OCI-LY3 (cell line): ENCODE results near the gene KIRREL1.
A peak's percentile ranks its signal among the peaks of the same experiment; 100 is the strongest.

Experiments used
- H2AFZ ChIP-seq: fragments of 200-600, 300-600 bp; shearing (Covaris generic); 2 replicates; pipeline ENCODE4 v1.6.0; 2014; ENCODE audit warnings: antibody characterized with exemption, low read depth, low read length
- H3K27ac ChIP-seq: fragments of 200-600, 300-600 bp; sonication (generic); 2 replicates; pipeline ENCODE4 v1.5.1; 2014; ENCODE audit warnings: mild to moderate bottlenecking, low read length, moderate library complexity, mixed read lengths
- H3K27me3 ChIP-seq: fragments of 200-600, 300-600 bp; sonication (generic); 2 replicates; pipeline ENCODE4 v1.6.1; 2014; ENCODE audit warnings: low read depth, low read length, mixed read lengths
- H3K36me3 ChIP-seq: fragments of 200-600, 300-600 bp; sonication (generic); replicated peaks from 2 replicates; pipeline ENCODE3; 2014; ENCODE audit warnings: low read depth, low read length, mixed read lengths
- H3K4me1 ChIP-seq: fragments of 300-600, 200-600 bp; sonication (generic); 2 replicates; pipeline ENCODE4 v1.6.1; 2014; ENCODE audit warnings: low read length, mixed read lengths
- H3K4me2 ChIP-seq: fragments of 200-600, 300-600 bp; sonication (generic); 2 replicates; pipeline ENCODE4 v1.6.1; 2014; ENCODE audit warnings: low read length, mixed read lengths
- H3K4me3 ChIP-seq: fragments of 300-600, 200-600 bp; sonication (generic); 2 replicates; pipeline ENCODE4 v1.5.1; 2014; ENCODE audit warnings: antibody characterized with exemption, mild to moderate bottlenecking, low read length, moderate library complexity
- H3K79me2 ChIP-seq: fragments of 300-600, 200-600 bp; shearing (Covaris generic); 2 replicates; pipeline ENCODE4 v1.6.1; 2014; ENCODE audit warnings: mild to moderate bottlenecking, low read length, mixed read lengths
- H3K9ac ChIP-seq: fragments of 300-600, 200-600 bp; shearing (Covaris generic); 2 replicates; pipeline ENCODE4 v1.6.0; 2014; ENCODE audit warnings: mild to moderate bottlenecking, low read length, moderate library complexity
- H3K9me3 ChIP-seq: fragments of 200-600, 300-600 bp; shearing (Covaris generic); 2 replicates; pipeline ENCODE4 v1.6.1; 2014; ENCODE audit warnings: low read length, mixed read lengths; ENCODE audit not compliant: insufficient read depth
- H4K20me1 ChIP-seq: fragments of 200-600, 300-600 bp; sonication (generic); 2 replicates; pipeline ENCODE4 v1.6.1; 2016; ENCODE audit warnings: low read length, mixed read lengths; ENCODE audit not compliant: insufficient read depth
- EZH2phosphoT487 ChIP-seq: fragments of 200-600 bp; shearing (Covaris generic); IDR thresholded peaks from 2 replicates; pipeline ENCODE4 v1.6.1; 2018; ENCODE audit warnings: antibody characterized with exemption, mixed run types, low read depth
- TF ChIP-seq, protein P1 (sequence below): fragments of 200-600, 300-600 bp; sonication (generic); IDR thresholded peaks from 2 replicates; pipeline ENCODE4 v1.5.1; 2014; ENCODE audit warnings: antibody characterized with exemption, low read length, low read depth

KIRREL1 gene

DNA sequence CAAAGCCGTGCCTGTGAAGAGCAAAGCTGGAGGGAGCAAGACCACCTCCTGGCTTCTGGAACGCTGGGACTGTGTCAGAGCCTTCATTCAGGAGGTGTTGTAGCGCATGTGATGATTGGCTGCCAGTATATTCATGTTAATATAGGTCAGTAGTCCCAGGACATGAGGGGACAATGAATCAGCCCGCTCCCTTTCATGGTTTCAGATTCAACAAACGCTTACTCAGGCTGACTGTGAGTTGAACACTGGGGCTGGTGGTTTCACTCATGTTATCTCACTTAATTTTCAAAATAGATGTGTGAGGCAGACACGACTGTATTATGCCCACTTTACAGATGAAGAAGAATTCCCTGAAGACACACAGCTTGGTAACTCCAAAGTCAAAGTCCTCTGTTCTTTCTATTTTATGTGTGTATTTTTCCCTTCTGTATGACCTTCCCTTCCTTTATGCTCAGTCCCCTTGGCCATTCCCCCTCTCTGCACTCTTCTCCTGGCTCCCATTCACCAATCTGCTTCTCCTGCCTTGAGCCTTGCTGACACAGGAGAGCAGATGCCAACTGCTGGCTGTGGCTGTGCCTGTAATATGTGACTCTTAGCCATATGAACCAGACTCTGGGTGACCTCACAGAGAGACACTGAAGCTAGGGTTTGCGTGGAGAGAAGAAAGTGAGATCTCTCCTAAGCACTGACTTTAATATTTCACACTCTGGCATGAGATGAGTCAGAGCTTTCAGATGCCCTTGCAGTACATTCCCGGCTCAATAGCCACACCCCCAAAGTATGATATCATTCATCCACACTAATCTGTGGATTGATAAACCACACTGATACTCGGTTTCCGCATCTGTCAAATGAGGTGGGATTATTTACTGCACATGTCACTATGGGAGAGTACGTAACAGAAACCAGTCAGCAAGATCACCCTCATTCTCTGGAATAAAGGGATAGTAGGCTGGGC is 31.4 kb upstream of the KIRREL1 start:
- Histone ChIP-seq H3K36me3 (no peaks in the 10 kb centered on the region), H2AFZ (no peak overlapping the region)

DNA sequence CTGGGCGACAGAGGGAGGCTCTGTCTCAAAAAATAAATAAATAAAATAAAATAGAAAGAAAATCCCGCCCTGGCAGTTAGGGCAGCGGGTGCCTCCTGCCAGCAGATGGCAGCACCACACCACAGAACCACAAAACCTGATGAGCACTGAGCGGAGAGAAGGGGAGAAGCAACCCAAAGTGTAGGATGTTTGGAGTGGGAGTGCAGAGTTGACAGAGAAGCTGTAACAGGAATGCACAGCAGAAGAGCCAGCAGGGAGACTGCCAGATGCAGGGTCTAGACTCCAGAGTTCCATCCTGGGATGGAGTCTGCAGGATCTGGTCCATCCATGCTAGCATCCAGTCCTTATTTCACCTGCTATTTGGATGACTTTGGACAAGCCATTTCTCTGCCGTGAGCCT is 29.7 kb upstream of the KIRREL1 start:
- Histone ChIP-seq H4K20me1 (peaks cover 4% of the 10 kb centered on the region; the same call in 1 of the 2 replicates), H2AFZ (no peak overlapping the region), H3K79me2 (no peaks in the 10 kb centered on the region), H3K27me3 (peaks cover 80% of the 10 kb centered on the region), H3K4me3 (no peak overlapping the region), H3K27ac (no peak overlapping the region), H3K4me2 (peak overlapping the region; percentile 28; the same call in 1 of the 2 replicates), H3K4me1 (peaks cover 28% of the 10 kb centered on the region), H3K36me3 (no peaks in the 10 kb centered on the region), H3K9ac (no peak overlapping the region), H3K9me3 (no peaks in the 10 kb centered on the region)
- TF ChIP-seq EZH2phosphoT487 = no peak
- TF ChIP-seq, protein P1, sequence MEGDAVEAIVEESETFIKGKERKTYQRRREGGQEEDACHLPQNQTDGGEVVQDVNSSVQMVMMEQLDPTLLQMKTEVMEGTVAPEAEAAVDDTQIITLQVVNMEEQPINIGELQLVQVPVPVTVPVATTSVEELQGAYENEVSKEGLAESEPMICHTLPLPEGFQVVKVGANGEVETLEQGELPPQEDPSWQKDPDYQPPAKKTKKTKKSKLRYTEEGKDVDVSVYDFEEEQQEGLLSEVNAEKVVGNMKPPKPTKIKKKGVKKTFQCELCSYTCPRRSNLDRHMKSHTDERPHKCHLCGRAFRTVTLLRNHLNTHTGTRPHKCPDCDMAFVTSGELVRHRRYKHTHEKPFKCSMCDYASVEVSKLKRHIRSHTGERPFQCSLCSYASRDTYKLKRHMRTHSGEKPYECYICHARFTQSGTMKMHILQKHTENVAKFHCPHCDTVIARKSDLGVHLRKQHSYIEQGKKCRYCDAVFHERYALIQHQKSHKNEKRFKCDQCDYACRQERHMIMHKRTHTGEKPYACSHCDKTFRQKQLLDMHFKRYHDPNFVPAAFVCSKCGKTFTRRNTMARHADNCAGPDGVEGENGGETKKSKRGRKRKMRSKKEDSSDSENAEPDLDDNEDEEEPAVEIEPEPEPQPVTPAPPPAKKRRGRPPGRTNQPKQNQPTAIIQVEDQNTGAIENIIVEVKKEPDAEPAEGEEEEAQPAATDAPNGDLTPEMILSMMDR = peak; percentile 90

More for the DNA sequence above, 31.4 kb upstream of the KIRREL1 start:
- peak overlapping the region; percentile 57 for H3K4me2 ChIP-seq
- H3K27ac ChIP-seq = no peak overlapping the region
- H3K9me3 ChIP-seq = no peaks in the 10 kb centered on the region
- no peaks in the 10 kb centered on the region for H3K79me2 ChIP-seq
- H3K4me1 ChIP-seq = peaks cover 32% of the 10 kb centered on the region
- H3K4me3 ChIP-seq = peak overlapping the region; percentile 23
- H3K27me3 ChIP-seq = peaks cover 88% of the 10 kb centered on the region
- TF ChIP-seq, protein P1 = no peak
- TF ChIP-seq EZH2phosphoT487 = no peak
- H3K9ac ChIP-seq = no peak overlapping the region
- peaks cover 4% of the 10 kb centered on the region; the same call in 1 of the 2 replicates for H4K20me1 ChIP-seq

DNA sequence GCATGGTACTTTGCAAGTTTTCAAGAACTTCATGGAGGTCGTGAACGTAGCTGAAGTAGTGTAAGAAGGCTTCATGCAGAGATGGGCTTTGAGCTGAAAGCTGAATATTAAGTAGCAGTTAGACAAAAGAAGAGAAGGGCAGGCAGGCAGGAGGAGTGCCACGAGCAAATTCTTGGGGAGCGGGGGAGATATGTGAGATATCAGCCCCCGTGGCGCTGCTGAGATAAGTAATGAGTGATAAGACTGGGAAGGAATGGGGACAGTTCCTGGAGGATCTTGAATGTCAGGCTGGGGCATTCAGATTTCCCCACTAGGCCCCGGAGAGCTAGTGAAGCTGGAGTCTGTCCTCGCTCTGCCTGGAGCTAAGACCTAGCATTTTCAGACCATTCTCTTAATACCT is 27.9 kb upstream of the KIRREL1 start:
- no peaks in the 10 kb centered on the region for H3K9me3 ChIP-seq
- no peak overlapping the region for H3K4me2 ChIP-seq
- peaks cover 28% of the 10 kb centered on the region for H3K4me1 ChIP-seq
- no peaks in the 10 kb centered on the region for H3K79me2 ChIP-seq
- no peaks in the 10 kb centered on the region for H3K36me3 ChIP-seq
- no peak overlapping the region for H3K27ac ChIP-seq
- H4K20me1 ChIP-seq = peaks cover 4% of the 10 kb centered on the region; the same call in 1 of the 2 replicates
- H2AFZ ChIP-seq = no peak overlapping the region
- no peak overlapping the region for H3K4me3 ChIP-seq
- H3K27me3 ChIP-seq = peaks cover 63% of the 10 kb centered on the region
- no peak overlapping the region for H3K9ac ChIP-seq
- TF ChIP-seq EZH2phosphoT487 = no peak
- TF ChIP-seq, protein P1 = no peak

DNA sequence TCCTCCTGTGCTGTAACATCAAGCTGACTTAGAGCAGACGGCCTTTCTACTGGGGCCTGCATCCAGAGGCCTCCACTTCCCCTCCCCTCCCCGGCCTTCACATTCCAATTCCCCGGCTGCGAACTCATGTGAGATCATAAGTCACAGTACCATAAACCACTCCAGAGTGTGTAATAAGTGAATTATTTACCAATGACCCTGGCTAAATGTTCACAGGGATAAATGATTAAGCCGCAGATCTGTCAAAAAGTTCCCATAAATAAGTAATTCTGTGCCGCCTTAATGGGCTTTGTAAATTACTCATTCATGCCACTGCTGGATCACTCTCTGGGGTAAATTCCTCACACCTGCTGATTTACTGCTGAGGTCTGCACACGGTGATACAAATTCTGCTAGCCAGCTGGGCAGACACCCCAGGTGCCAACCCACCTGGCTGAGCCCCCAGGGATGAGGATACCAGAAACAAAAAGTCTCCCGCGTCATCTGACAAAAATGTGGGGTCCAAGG is 27.4 kb upstream of the KIRREL1 start:
- Histone ChIP-seq H3K4me2 (no peak overlapping the region), H3K79me2 (no peaks in the 10 kb centered on the region), H3K4me3 (no peak overlapping the region), H3K36me3 (no peaks in the 10 kb centered on the region), H3K27ac (no peak overlapping the region), H3K9ac (no peak overlapping the region), H3K9me3 (no peaks in the 10 kb centered on the region), H3K4me1 (peaks cover 28% of the 10 kb centered on the region), H2AFZ (no peak overlapping the region), H3K27me3 (peaks cover 60% of the 10 kb centered on the region), H4K20me1 (peaks cover 4% of the 10 kb centered on the region; the same call in 1 of the 2 replicates)
- TF ChIP-seq, protein P1 = no peak
